GM13976 (cell line): Measurements from ENCODE around the gene GBGT1.

Experiments used
- DNase-seq: peaks from one replicate; pipeline ENCODE4 v3.0.0; 2012; ENCODE audit warnings: low spot score
- in situ Hi-C: fragments of 300-500 bp; cut with MboI; formaldehyde crosslinking; loops from one replicate; pipeline ENCODE4 v1.12.0; 2022; ENCODE audit warnings: low sequenced_read_pairs, mixed read lengths, inconsistent platforms; ENCODE audit not compliant: unreplicated experiment
- TF ChIP-seq, protein P1 (sequence below): IDR thresholded peaks from 2 replicates; pipeline ENCODE4 v1.5.1; 2012; ENCODE audit warnings: borderline replicate concordance, mild to moderate bottlenecking; ENCODE audit not compliant: insufficient read depth; ENCODE audit errors: extremely low read depth, missing control alignments, control extremely low read depth

The GBGT1 gene

GRCh38 chr9:133107245-133107722, 56.4 kb downstream of the GBGT1 start:
- in situ Hi-C loops, result no loop called here

DNA sequence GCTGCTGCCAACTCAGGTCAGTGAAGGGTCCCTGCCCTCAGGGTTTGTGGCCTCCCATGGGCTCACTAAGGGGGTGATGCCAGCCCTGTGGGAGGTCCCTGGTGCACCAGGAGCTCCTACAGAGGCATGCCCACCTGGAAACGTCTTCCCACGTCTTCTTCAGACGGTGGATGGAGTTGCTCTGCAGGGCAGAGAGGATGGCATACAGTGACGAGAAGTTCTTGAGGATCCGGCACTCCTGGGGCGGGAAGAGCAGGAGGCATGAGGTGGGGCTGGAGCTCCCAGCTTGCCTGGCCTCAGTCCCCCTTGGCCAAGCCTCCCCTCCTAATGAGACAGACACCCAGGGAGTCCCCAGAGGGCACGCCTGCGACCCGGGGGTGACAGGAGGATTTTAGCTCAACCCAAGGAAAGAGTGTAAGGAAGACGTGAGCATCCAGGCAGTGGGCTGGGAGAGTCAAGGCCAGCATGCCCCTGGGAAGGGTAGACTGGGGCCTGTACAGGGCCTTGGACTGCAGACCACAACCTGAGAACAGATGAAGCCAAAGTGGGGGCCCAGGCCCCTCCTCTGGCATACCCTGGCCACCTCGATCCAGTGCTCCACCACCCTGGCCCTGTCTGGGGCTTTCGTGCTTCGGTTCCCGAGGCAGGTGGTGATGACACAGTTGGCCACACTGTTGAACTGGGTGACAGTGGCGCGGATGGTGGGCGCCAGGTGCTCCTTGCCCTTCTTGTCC, 57.0 kb downstream of the GBGT1 start:
- TF ChIP-seq, protein P1, sequence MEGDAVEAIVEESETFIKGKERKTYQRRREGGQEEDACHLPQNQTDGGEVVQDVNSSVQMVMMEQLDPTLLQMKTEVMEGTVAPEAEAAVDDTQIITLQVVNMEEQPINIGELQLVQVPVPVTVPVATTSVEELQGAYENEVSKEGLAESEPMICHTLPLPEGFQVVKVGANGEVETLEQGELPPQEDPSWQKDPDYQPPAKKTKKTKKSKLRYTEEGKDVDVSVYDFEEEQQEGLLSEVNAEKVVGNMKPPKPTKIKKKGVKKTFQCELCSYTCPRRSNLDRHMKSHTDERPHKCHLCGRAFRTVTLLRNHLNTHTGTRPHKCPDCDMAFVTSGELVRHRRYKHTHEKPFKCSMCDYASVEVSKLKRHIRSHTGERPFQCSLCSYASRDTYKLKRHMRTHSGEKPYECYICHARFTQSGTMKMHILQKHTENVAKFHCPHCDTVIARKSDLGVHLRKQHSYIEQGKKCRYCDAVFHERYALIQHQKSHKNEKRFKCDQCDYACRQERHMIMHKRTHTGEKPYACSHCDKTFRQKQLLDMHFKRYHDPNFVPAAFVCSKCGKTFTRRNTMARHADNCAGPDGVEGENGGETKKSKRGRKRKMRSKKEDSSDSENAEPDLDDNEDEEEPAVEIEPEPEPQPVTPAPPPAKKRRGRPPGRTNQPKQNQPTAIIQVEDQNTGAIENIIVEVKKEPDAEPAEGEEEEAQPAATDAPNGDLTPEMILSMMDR, result no peak
- DNase-seq, result no peak
- in situ Hi-C loops, result no loop called here

More at GRCh38 chr9:133107245-133107722, 56.4 kb downstream of the GBGT1 start:
- DNase-seq, result no peak
- TF ChIP-seq, protein P1, result no peak

GRCh38 chr9:133105461-133105770, 58.3 kb downstream of the GBGT1 start:
- TF ChIP-seq, protein P1, result no peak
- DNase-seq, result no peak
- in situ Hi-C loops, result no loop called here

DNA sequence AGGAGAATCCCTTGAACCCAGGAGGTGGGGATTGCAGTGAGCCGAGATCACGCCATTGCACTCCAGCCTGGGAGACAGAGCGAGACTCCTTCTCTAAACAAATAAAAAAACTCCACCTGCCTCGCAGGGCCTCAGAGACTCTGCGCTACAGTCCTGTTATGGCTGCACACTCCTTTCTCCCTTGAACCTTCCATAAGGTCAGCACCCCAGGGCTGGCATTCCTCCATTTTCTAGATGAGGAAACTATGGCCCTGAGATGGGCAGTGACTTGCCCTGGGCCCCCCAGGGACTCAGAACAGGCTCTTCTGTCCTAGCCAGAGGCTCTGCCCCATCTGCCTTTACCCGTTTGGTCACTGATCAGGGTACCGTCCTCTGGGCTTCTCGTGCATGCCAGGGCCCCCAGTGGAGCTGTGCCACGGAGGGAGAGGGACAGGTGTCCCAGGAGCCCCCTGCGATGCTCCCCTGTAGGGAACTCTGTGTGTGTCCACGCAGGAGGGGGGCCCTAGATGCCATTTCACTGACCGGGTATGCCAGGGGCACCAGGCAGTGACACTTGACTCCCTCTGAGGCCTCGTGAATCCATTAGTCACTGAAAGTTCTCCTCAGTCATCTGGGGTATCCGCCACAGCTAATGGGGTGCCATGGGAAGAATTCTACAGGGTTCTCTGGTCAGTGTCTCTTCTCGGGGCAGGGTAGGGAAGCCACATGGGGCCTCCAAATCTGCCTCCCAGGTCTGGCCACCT, 58.8 kb downstream of the GBGT1 start:
- in situ Hi-C loops, result no loop called here
- TF ChIP-seq, protein P1, result no peak
- no peak for DNase-seq

DNA sequence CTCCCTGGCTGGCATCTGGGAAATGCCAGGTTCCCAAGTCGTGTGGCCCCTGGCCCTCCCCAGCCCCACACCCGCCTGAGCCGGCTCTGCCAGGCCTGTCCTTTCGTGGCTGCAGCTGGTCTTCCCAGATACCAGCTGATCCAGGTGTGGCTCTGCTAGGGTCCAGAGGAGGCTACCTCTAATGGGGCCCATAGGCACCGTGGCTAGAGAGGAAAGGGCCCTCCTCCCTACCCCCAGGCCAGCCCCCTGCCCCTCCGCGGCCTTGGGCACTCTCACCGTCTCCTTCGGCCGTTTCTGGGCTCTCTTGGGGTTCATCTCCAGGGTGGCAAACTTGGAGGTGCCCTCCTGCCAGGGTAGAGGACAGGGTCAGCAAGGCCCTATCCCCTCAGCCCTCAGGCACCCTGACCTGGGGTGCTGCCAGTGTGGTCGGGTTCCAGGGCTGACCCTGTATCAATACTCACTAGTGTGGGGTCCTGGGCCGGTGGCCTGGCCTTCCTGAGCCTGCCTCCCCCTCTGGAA, 59.7 kb downstream of the GBGT1 start:
- in situ Hi-C loops, result no loop called here
- TF ChIP-seq, protein P1, result no peak
- no peak for DNase-seq

- in situ Hi-C loops, result no loop called here
- TF ChIP-seq, protein P1, result peak; percentile 93
- peak; percentile 83 for DNase-seq
Measured at GRCh38 chr9:133103183-133103986, 60.3 kb downstream of the GBGT1 start.
